ENCODE data around the gene SIPA1L3.

The SIPA1L3 gene

GRCh38 chr19:38148337-38148736 lies 241.3 kb downstream of the SIPA1L3 start:
- DNase-seq (ENCODE audit: low read depth, low spot score) = no peak

DNA sequence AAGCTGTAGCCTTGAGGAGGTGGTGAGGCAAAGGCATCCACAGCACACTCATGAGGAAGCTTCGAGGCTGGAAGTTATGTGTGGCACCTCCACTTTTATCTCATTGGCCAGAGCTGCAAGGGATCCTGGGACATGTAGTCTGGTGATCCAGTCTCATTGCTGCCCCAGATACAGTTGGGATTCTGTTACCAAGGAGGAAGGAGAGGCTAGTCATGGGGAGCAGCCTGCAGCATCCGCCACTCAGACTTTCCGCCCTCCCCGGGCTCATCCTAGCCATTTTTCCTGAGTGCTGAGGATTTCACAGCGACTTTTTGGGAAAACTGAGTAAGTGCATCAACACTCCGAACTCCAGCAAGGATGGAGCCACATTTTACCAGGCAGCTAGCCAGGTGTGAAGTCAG lies 242.7 kb downstream of the SIPA1L3 start:
- no peak for DNase-seq (ENCODE audit: low read depth, low spot score)

DNA sequence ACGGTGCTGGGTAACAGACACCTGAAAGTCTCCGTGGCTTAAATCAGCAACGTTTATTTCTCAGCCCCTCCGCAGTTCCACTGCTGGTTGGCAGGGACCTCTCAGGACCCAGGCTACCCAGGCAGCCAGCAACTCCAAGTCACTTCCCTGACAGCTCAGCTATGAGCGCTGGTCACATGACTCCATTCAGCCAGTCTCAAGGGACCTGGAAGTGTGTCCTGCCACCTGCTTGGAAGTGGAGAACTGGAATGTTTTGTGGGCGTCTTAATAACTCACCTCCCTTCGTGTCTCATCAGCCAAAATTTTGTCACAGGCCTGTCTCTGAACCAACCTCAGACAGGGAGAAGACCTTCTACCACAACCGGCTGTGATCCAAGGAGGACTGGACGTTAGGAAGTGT lies 244.2 kb downstream of the SIPA1L3 start:
- DNase-seq (ENCODE audit: low read depth, low spot score) = no peak

DNA sequence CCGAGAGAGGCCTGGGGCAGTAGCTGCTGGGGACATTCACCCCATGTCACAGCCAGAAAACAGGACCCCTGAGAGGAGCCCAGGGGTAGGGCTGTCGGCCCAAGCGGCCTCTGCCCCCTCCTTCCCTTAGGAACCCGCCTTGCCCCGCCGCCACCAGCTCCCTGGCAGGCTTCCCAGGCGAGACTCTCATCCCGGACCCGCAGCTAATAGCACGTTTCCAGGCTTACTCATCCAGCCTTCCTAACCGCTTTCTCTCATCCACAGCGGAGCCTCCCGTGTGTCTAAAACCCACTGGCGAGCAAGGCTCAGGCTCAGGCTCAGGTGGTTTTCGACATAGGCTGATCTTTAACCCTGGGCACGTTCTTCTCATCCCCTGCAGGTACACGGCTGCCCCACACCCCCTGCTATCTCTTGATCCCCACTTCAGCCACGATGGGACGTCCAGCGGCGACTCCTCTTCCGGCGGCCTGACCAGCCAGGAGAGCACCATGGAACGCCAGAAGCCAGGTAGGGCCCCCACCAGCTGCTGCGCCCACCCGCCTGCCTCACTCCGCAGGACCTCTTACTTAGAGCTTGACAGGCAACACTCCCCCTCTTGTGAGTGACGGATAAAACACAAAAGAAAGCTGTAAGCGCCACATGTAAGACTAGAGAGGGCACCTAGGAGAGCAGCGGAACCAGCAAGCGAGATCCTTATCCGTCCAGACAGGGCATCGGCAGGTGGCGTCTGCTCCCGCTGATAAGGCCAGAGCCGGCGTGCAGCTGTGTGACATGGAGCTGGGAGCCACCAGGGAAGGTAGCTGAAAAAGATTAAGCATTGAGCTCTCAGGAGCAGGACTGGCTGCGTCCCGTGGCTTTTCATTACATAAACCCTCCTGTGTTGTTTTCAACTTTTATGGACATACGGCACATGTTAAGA lies 245.7 kb downstream of the SIPA1L3 start:
- no peak for DNase-seq (ENCODE audit: low read depth, low spot score)

DNA sequence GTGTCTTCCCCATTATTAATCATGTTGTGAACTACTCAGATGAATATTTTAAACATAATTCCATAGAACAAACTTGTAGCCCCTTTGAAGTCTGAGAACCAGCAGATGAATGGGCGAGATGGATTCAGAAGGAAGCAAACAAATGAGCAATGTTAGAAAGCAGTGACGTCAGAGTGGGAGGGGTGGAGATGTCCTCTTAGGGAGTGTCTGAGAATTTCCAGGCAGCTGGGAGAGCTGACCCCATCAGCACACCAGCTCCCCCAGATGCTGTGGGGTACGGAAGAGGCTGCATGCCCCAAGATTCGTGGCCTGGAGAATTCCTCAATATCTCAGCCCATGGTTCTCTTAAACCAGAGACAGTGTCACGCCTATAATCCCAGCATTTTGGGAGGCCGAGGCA lies 248.4 kb downstream of the SIPA1L3 start:
- no peak for DNase-seq (ENCODE audit: low read depth, low spot score)

- DNase-seq (ENCODE audit: low read depth, low spot score) = no peak
Measured at GRCh38 chr19:38158730-38159129, 251.7 kb downstream of the SIPA1L3 start.

DNA sequence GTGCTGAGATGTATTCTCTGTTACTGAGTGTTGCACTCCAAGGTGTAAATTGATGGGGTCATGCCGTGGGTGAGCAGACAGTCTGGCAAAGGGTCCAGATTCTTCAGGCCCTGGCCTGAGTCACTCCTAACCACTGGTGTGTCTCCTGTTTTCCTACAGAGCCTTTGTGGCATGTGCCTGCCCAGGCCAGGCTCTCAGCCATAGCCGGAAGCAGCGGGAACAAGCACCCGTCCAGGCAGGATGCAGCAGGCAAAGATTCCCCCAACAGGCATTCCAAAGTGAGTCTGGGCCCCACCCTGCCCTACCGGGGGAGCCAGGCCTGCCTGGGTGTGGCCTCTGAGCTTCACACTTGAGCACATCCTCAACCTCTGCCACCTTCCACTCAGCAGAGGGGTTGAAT lies 255.1 kb downstream of the SIPA1L3 start:
- DNase-seq (ENCODE audit: low read depth, low spot score) = no peak

- DNase-seq (ENCODE audit: low read depth, low spot score) = no peak
Measured at GRCh38 chr19:38162632-38163031, 255.6 kb downstream of the SIPA1L3 start.

GRCh38 chr19:38163419-38164290 lies 256.6 kb downstream of the SIPA1L3 start:
- no peak for DNase-seq (ENCODE audit: low read depth, low spot score)

- no peak for DNase-seq (ENCODE audit: low read depth, low spot score)
Measured at GRCh38 chr19:38164526-38164925, 257.5 kb downstream of the SIPA1L3 start.

DNA sequence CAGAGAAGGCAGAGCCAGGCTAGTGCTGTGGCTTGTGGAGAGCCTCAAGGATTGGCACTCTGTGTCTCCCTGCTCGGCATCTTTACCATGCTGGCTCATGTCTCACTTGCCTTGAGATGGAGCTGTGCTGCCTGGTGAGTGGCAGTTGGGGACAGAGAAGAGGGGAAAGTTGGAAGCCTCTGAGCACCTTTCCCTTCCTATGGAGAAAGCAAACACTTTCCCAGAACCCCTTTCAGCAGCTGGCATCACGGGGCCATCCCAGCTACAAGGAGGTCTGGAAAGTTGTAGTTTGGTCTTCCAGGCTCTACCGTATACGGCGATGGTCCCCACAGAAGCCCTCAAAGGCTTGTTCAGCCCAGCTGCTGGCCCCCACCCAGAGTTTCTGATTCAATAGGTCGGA lies 258.3 kb downstream of the SIPA1L3 start:
- no peak for DNase-seq (ENCODE audit: low read depth, low spot score)

GRCh38 chr19:38168637-38169036 lies 261.6 kb downstream of the SIPA1L3 start:
- DNase-seq (ENCODE audit: low read depth, low spot score) = no peak

- no peak for DNase-seq (ENCODE audit: low read depth, low spot score)
Measured at GRCh38 chr19:38170334-38170733, 263.3 kb downstream of the SIPA1L3 start.

DNA sequence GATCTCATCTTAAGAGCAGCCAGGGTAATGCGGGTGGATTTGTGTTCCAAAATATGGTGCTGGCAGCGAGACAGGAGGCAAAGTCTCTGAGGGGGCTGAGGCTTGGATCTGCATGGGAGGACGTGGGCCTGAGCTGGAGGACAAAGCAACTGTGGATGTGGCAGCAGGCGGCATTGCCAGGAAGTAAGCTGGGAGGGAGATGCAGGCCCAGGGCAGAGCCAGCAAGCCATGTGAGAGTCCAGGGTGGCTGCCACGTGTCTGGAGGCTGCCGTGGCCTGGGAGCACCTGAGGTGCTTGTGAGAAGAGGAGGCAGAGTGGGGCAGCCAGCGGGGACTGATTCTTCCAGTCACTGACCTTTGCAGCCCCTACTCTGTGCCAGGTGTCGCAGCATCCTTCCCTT lies 265.0 kb downstream of the SIPA1L3 start:
- no peak for DNase-seq (ENCODE audit: low read depth, low spot score)

GRCh38 chr19:38173291-38174041 lies 266.5 kb downstream of the SIPA1L3 start:
- no peak for DNase-seq (ENCODE audit: low read depth, low spot score)

GRCh38 chr19:38175422-38175821 lies 268.4 kb downstream of the SIPA1L3 start:
- no peak for DNase-seq (ENCODE audit: low read depth, low spot score)

DNA sequence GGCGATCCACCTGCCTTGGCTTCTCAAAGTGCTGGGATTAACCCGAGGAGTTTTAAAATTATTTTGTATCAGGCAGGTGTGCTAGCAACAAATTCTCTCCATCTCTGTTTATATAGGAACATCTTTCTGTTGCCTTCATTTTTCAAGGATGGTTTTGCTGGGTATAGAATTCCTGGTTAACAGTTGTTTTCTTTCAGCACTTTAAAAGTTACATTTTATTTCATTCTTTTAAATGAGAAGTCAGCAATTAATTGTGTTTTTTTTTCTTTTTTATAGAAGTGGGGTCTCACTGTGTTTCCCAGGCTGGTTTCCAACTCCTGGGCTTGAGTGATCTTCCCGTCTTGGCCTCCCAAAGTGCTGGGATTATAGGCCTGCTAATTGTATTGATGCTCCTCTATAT lies 273.1 kb downstream of the SIPA1L3 start:
- DNase-seq (ENCODE audit: low read depth, low spot score) = no peak

- DNase-seq (ENCODE audit: low read depth, low spot score) = no peak
Measured at GRCh38 chr19:38182536-38183210, 275.7 kb downstream of the SIPA1L3 start.

GRCh38 chr19:38183251-38183897 lies 276.4 kb downstream of the SIPA1L3 start:
- no peak for DNase-seq (ENCODE audit: low read depth, low spot score)

GRCh38 chr19:38184815-38185214 lies 277.8 kb downstream of the SIPA1L3 start:
- DNase-seq (ENCODE audit: low read depth, low spot score) = no peak

GRCh38 chr19:38185562-38185961 lies 278.6 kb downstream of the SIPA1L3 start:
- no peak for DNase-seq (ENCODE audit: low read depth, low spot score)
